Measurements from ENCODE around the gene GAGE12C.
"Not testable (repeated sequence)": the region's sequence is repeated elsewhere in the genome, so short reads cannot be mapped to it uniquely, and the experiment has no call there.

Gene GAGE12C, protein sequence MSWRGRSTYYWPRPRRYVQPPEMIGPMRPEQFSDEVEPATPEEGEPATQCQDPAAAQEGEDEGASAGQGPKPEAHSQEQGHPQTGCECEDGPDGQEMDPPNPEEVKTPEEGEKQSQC

DNA sequence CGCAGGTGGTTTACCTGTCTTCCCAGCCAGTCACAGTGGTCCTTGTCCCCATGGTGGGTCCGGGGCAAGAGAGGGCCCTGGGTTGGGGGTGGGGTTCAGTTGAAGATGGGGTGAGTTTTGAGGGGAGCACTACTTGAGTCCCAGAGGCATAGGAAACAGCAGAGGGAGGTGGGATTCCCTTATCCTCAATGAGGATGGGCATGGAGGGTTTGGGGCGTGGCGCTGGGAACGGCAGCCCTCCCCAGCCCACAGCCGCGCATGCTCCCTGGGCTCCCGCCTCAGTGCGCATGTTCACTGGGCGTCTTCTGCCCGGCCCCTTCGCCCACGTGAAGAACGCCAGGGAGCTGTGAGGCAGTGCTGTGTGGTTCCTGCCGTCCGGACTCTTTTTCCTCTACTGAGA, at the start of gene GAGE12C:
Gene GAGE12C, plus strand, starts transcription at position 301 of the 400 bp plus-strand sequence. CDS start 1,155 bp downstream, outside the sequence.
- DNase-seq (ENCODE audit: low read depth in 2 of 2, low spot score in 1 of 2), result not testable (repeated sequence)

DNA sequence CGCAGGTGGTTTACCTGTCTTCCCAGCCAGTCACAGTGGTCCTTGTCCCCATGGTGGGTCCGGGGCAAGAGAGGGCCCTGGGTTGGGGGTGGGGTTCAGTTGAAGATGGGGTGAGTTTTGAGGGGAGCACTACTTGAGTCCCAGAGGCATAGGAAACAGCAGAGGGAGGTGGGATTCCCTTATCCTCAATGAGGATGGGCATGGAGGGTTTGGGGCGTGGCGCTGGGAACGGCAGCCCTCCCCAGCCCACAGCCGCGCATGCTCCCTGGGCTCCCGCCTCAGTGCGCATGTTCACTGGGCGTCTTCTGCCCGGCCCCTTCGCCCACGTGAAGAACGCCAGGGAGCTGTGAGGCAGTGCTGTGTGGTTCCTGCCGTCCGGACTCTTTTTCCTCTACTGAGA, 9.5 kb downstream of the GAGE12C start, which contains the start of gene GAGE12D:
Gene GAGE12D, plus strand, starts transcription at position 301 of the 400 bp plus-strand sequence. CDS start 1,155 bp downstream, outside the sequence.
- not testable (repeated sequence) for DNase-seq (ENCODE audit: low read depth in 2 of 2, low spot score in 1 of 2)

DNA sequence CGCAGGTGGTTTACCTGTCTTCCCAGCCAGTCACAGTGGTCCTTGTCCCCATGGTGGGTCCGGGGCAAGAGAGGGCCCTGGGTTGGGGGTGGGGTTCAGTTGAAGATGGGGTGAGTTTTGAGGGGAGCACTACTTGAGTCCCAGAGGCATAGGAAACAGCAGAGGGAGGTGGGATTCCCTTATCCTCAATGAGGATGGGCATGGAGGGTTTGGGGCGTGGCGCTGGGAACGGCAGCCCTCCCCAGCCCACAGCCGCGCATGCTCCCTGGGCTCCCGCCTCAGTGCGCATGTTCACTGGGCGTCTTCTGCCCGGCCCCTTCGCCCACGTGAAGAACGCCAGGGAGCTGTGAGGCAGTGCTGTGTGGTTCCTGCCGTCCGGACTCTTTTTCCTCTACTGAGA, 19.0 kb downstream of the GAGE12C start, which contains the start of gene GAGE12E:
Gene GAGE12E, plus strand, starts transcription at position 301 of the 400 bp plus-strand sequence. CDS start 1,155 bp downstream, outside the sequence.
- DNase-seq (ENCODE audit: low read depth in 2 of 2, low spot score in 1 of 2), result not testable (repeated sequence)

DNA sequence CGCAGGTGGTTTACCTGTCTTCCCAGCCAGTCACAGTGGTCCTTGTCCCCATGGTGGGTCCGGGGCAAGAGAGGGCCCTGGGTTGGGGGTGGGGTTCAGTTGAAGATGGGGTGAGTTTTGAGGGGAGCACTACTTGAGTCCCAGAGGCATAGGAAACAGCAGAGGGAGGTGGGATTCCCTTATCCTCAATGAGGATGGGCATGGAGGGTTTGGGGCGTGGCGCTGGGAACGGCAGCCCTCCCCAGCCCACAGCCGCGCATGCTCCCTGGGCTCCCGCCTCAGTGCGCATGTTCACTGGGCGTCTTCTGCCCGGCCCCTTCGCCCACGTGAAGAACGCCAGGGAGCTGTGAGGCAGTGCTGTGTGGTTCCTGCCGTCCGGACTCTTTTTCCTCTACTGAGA, 28.6 kb downstream of the GAGE12C start, which contains the start of gene GAGE12F:
Gene GAGE12F, plus strand, starts transcription at position 301 of the 400 bp plus-strand sequence. CDS start 1,155 bp downstream, outside the sequence.
- not testable (repeated sequence) for DNase-seq (ENCODE audit: low read depth in 2 of 2, low spot score in 1 of 2)

DNA sequence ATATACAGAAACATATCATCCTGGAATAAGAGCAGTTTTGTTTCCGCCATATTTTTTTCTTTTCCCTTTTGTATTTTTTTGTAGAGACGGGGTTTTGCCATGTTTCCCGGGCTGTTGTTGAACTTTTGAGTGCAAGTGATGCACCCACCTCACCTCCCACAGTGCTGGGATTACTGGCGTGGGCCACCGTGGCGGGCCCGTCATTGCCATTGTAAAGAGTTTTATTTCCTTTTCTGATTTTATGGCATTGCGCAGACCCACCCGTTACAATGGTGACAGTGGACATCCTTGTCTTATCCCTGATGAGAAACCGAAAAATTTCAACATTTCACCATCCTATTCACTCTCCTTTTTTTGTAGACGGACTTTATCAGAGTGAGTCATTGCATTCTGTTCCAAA, 36.8 kb downstream of the GAGE12C start:
- not testable (repeated sequence) for DNase-seq (ENCODE audit: low read depth in 2 of 2, low spot score in 1 of 2)

DNA sequence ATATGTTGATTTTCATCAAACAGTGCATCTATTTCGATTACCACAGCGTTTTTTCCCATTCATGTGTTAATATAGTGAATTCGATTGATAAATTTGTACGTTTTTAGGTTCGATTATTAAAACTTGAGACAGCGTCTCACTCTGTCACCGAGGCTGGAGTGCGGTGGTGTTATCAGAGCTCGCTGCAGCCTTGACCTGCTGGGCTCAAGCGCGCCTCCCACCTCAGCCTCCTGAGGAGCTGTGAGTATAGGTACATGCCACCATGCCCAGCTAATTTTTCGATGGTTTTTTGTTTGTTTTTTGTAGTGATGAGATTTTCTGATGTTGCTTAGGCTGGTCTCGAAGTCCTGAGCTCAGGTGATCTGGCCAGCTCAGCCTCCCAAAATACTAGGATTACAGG, 37.2 kb downstream of the GAGE12C start:
- not testable (repeated sequence) for DNase-seq (ENCODE audit: low read depth in 2 of 2, low spot score in 1 of 2)

DNA sequence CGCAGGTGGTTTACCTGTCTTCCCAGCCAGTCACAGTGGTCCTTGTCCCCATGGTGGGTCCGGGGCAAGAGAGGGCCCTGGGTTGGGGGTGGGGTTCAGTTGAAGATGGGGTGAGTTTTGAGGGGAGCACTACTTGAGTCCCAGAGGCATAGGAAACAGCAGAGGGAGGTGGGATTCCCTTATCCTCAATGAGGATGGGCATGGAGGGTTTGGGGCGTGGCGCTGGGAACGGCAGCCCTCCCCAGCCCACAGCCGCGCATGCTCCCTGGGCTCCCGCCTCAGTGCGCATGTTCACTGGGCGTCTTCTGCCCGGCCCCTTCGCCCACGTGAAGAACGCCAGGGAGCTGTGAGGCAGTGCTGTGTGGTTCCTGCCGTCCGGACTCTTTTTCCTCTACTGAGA, 38.1 kb downstream of the GAGE12C start, which contains the start of gene GAGE12G:
Gene GAGE12G, plus strand, starts transcription at position 301 of the 400 bp plus-strand sequence. CDS start 1,155 bp downstream, outside the sequence.
- not testable (repeated sequence) for DNase-seq (ENCODE audit: low read depth in 2 of 2, low spot score in 1 of 2)

DNA sequence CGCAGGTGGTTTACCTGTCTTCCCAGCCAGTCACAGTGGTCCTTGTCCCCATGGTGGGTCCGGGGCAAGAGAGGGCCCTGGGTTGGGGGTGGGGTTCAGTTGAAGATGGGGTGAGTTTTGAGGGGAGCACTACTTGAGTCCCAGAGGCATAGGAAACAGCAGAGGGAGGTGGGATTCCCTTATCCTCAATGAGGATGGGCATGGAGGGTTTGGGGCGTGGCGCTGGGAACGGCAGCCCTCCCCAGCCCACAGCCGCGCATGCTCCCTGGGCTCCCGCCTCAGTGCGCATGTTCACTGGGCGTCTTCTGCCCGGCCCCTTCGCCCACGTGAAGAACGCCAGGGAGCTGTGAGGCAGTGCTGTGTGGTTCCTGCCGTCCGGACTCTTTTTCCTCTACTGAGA, 47.7 kb downstream of the GAGE12C start, which contains the start of gene GAGE12H:
Gene GAGE12H, plus strand, starts transcription at position 301 of the 400 bp plus-strand sequence. CDS start 1,155 bp downstream, outside the sequence.
- DNase-seq (ENCODE audit: low read depth in 2 of 2, low spot score in 1 of 2), result not testable (repeated sequence)

Data from stimulated activated CD8-positive, alpha-beta memory T cell treated with anti-CD3 and anti-CD28 coated beads, Interleukin-4, amount 100 ng/mL, for 4 hours (primary cell).